T-helper 1 cell treated with Interleukin-12 subunit alpha and Interleukin-12 subunit beta and Interleukin-4 antibody, amounts not matched to agents 30 ng/mL and 1 ng/mL, for 36 hours (primary cell): Measurements from ENCODE around the gene CDC45. TPM values are rescaled to one million over a fixed set of nuclear protein-coding genes. Genes with fewer than 3 reads are reported as not detected.

Experiments used
- intact Hi-C: fragments of 100-400 bp; cut with micrococcal nuclease; formaldehyde crosslinking; loops from one replicate; pipeline ENCODE4 v1.15.1; 2024
- total RNA-seq: library from RNA; stranded (reverse); gene quantifications from 2 replicates; pipeline ENCODE4 v1.2.3, GENCODE V29; 2022

Gene CDC45
- total RNA-seq, 1 donor from 2014 or later: 61.0 TPM

- intact Hi-C loops: no loop called here
Measured at GRCh38 chr22:19510919-19511341, 31.2 kb downstream of the CDC45 start.

- intact Hi-C loops: no loop called here
Measured at GRCh38 chr22:19513823-19514222, 34.1 kb downstream of the CDC45 start.

GRCh38 chr22:19514831-19515565 lies 35.3 kb downstream of the CDC45 start:
- intact Hi-C loops: no loop called here

GRCh38 chr22:19515654-19516377 lies 36.1 kb downstream of the CDC45 start:
- intact Hi-C loops: no loop called here

- intact Hi-C loops: no loop called here
Measured at GRCh38 chr22:19516378-19517170, 36.9 kb downstream of the CDC45 start.

GRCh38 chr22:19517171-19517500 lies 37.4 kb downstream of the CDC45 start:
- intact Hi-C loops: no loop called here

- intact Hi-C loops: no loop called here
Measured at GRCh38 chr22:19517919-19518611, 38.3 kb downstream of the CDC45 start.

- intact Hi-C loops: no loop called here
Measured at GRCh38 chr22:19518635-19519034, 38.9 kb downstream of the CDC45 start.

GRCh38 chr22:19519041-19519926 lies 39.6 kb downstream of the CDC45 start:
- intact Hi-C loops: no loop called here

GRCh38 chr22:19520007-19520406 lies 40.3 kb downstream of the CDC45 start:
- intact Hi-C loops: loop anchor here (5.0 kb wide), 1 partner anchor 57 kb away; no protein-coding TSS in a partner anchor

- intact Hi-C loops: loop anchor here (5.0 kb wide), 1 partner anchor 57 kb away; no protein-coding TSS in a partner anchor
Measured at GRCh38 chr22:19520566-19521305, 41.0 kb downstream of the CDC45 start.

GRCh38 chr22:19522190-19522880 lies 42.6 kb downstream of the CDC45 start:
- intact Hi-C loops: loop anchor here (5.0 kb wide), 1 partner anchor 55 kb away; no protein-coding TSS in a partner anchor

- intact Hi-C loops: loop anchor here (1.0 to 5.0 kb wide), 2 partner anchors 54 to 107 kb away; no protein-coding TSS in a partner anchor
Measured at GRCh38 chr22:19522881-19523239, 43.1 kb downstream of the CDC45 start.

GRCh38 chr22:19523240-19524169 lies 43.8 kb downstream of the CDC45 start:
- intact Hi-C loops: loop anchor here (1.0 to 5.0 kb wide), 2 partner anchors 54 to 107 kb away; no protein-coding TSS in a partner anchor

GRCh38 chr22:19524170-19525115 lies 44.7 kb downstream of the CDC45 start, which contains the start of gene CLDN5:
TSS of gene CLDN5 (minus strand) at chr22:19524410. CDS start at chr22:19524255, 155 bp downstream.
- intact Hi-C loops: loop anchor here (5.0 kb wide), 1 partner anchor 53 kb away; no protein-coding TSS in a partner anchor

GRCh38 chr22:19525116-19525660 lies 45.5 kb downstream of the CDC45 start:
- intact Hi-C loops: no loop called here
